K562 (cell line): ENCODE data around the gene ZNF346. TPM values are rescaled to one million over a fixed set of nuclear protein-coding genes. Genes with fewer than 3 reads are reported as not detected.

Experiments used
- ATAC-seq: fragments of 200-7000 bp; cut with Tn5 transposase; 3 replicates; pipeline ENCODE4 v1.9.1; 2020; ENCODE audit warnings: moderate library complexity
- BruUV-seq: library from RNA; stranded (reverse); fragments of 400-500 nt; replicated peaks from 2 replicates; lab custom pipeline; 2021; lab: Mats Ljungman, UMichigan
- CTCF ChIA-PET: fragments of 300-600 bp; formaldehyde crosslinking; extraction: SDS; loops from one replicate; lab custom pipeline; 2021; ENCODE audit warnings: low intra/inter-chr PET ratio; lab: Yijun Ruan, JAX
- POLR2A ChIA-PET: fragments of 300-600, 350-650 bp; sonication (Branson Sonifier 250); formaldehyde crosslinking; extraction: SDS; loops from one replicate; lab custom pipeline; 2021; ENCODE audit warnings: antibody characterized with exemption, inconsistent platforms; lab: Yijun Ruan, JAX
- DNase-seq, 4 experiments: peaks; one replicate each; pipeline versions ENCODE4 v3.0.0 to v3.0.0-alpha.2; 2011 to 2018; ENCODE audit warnings: low spot score in 3 of 4, mixed read lengths in 3 of 4; ENCODE audit errors: extremely low read depth in 1 of 4
- FAIRE-seq: peaks from 2 replicates; lab custom pipeline; 2011; peaks lifted over from hg19 to GRCh38; lab: Jason Lieb, UNC
- H2AFZ ChIP-seq: 2 replicates; pipeline ENCODE4 v1.6.0; 2011; ENCODE audit warnings: low read depth, low read length, control low read depth, inconsistent platforms
- H3K27ac ChIP-seq: fragments of 200-600 bp; 3 replicates; pipeline ENCODE4 v1.8.0; 2011; ENCODE audit warnings: low read depth, mild to moderate bottlenecking, control low read depth, inconsistent platforms, low read length, moderate library complexity, mixed read lengths; ENCODE audit errors: extremely low read depth
- H3K27me3 ChIP-seq, 2 experiments: fragments of 300-600 bp in 1 of 2; 2 replicates in 1 of 2; 3 replicates in 1 of 2; pipeline versions ENCODE4 v1.6.0 to v1.8.0; 2011; ENCODE audit warnings: inconsistent platforms in 2 of 2, low read length in 2 of 2, mild to moderate bottlenecking in 1 of 2, mixed read lengths in 1 of 2, moderate library complexity in 1 of 2; ENCODE audit not compliant: control insufficient read depth in 2 of 2, insufficient read depth in 2 of 2
- H3K36me3 ChIP-seq: fragments of 300-600 bp; 3 replicates; pipeline ENCODE4 v1.8.0; 2011; ENCODE audit warnings: mild to moderate bottlenecking, low read length, inconsistent platforms; ENCODE audit not compliant: control insufficient read depth, insufficient read depth
- H3K4me1 ChIP-seq, 2 experiments: fragments of 200-600 bp in 1 of 2; replicated peaks in 1 of 2; 2 replicates in 1 of 2; 3 replicates in 1 of 2; pipeline versions ENCODE4 v1.5.1 to v1.8.0; 2011; ENCODE audit warnings: inconsistent platforms in 2 of 2, low read length in 2 of 2, mild to moderate bottlenecking in 1 of 2, mixed read lengths in 1 of 2, moderate library complexity in 1 of 2; ENCODE audit not compliant: control insufficient read depth in 2 of 2, insufficient read depth in 2 of 2
- H3K4me2 ChIP-seq: 2 replicates; pipeline ENCODE4 v1.6.1; 2011; ENCODE audit warnings: low read length, control low read depth, inconsistent platforms, mixed read lengths; ENCODE audit not compliant: insufficient read depth
- H3K4me3 ChIP-seq: fragments of 200-600 bp; sonication (generic), shearing (Covaris generic); 2 replicates; pipeline ENCODE4 v1.5.1; 2016; ENCODE audit warnings: control low read depth, inconsistent platforms
- H3K79me2 ChIP-seq: fragments of 200-600 bp; 3 replicates; pipeline ENCODE4 v1.8.0; 2011; ENCODE audit warnings: low read length, inconsistent platforms; ENCODE audit not compliant: control insufficient read depth, insufficient read depth
- H3K9ac ChIP-seq, 2 experiments: 2 replicates each; pipeline versions ENCODE4 v1.6.0 to v1.6.1; 2011; ENCODE audit warnings: low read depth in 2 of 2, low read length in 2 of 2, control low read depth in 1 of 2, inconsistent platforms in 1 of 2, mild to moderate bottlenecking in 1 of 2, mixed read lengths in 1 of 2; ENCODE audit not compliant: insufficient read depth in 1 of 2
- H3K9me1 ChIP-seq: one replicate; pipeline ENCODE4 v1.6.0; 2011; ENCODE audit warnings: inconsistent platforms, mild to moderate bottlenecking, low read length, moderate library complexity; ENCODE audit not compliant: control insufficient read depth, insufficient read depth
- H3K9me3 ChIP-seq: replicated peaks from 2 replicates; pipeline ENCODE4 v1.5.1; 2011; ENCODE audit warnings: low read depth, low read length, inconsistent platforms; ENCODE audit not compliant: control insufficient read depth, insufficient read depth
- H4K20me1 ChIP-seq: replicated peaks from 2 replicates; pipeline ENCODE4 v1.6.1; 2011; ENCODE audit warnings: low read length, inconsistent platforms, mixed read lengths; ENCODE audit not compliant: control insufficient read depth, insufficient read depth
- HEY1 ChIP-seq: fragments of 250-450 bp; sonication (Bioruptor Pico); IDR thresholded peaks from 2 replicates; pipeline ENCODE4 v1.5.0; 2020; ENCODE audit warnings: mild to moderate bottlenecking, moderate library complexity, borderline replicate concordance
- ZNF263 ChIP-seq: sonication (generic); formaldehyde crosslinking; IDR thresholded peaks from 2 replicates; pipeline ENCODE4 v1.8.0; 2022; ENCODE audit warnings: mild to moderate bottlenecking, missing genetic modification reagents, borderline replicate concordance
- ZNF316 ChIP-seq: fragments of 450-650 bp; IDR thresholded peaks from 2 replicates; pipeline ENCODE4 v1.6.1; 2016
- WGBS: fragments of 100-300 bp; shearing (Covaris generic); methylation state at CpG from one replicate; pipeline ENCODE4 v1.1.6; 2016; ENCODE audit warnings: low coverage, mixed read lengths; ENCODE audit not compliant: insufficient coverage; ENCODE audit errors: missing lambda C conversion rate; 5-methylcytosine and 5-hydroxymethylcytosine counted together
- in situ Hi-C: fragments of 300-500 bp; cut with MboI; formaldehyde crosslinking; loops from 4 replicates; pipeline ENCODE4 v1.15.0; 2018; ENCODE audit warnings: inconsistent platforms, mixed read lengths
- intact Hi-C: fragments of 100-400 bp; cut with micrococcal nuclease; formaldehyde crosslinking; loops from 2 replicates; pipeline ENCODE4 v1.14.2; 2022
- polyA plus RNA-seq, 8 experiments: library from polyadenylated mRNA; depleted of rRNA in 4 of 8; stranded (reverse) in 5 of 8; unstranded in 3 of 8; fragments of >200 nt; fragmentation: Nextera tagmentation in 2 of 8; fragmentation: Illumina TruSeq in 1 of 8; extraction: Ambion mirVana in 2 of 8; extraction: Trizol in 1 of 8; gene quantifications; 2 replicates each; pipeline versions ENCODE4 v1.2.1 to v1.2.3, GENCODE V29; 2011 to 2014; ENCODE audit warnings: inconsistent platforms in 1 of 8, missing spikeins in 1 of 8
- total RNA-seq, 7 experiments: library from RNA; depleted of rRNA in 6 of 7; stranded (reverse); fragments of >200 nt in 6 of 7; fragmentation: Illumina TruSeq in 2 of 7; extraction: Trizol in 2 of 7; gene quantifications; 2 replicates each; pipeline versions ENCODE4 v1.2.1 to v1.2.3, GENCODE V29; 2011 to 2021; ENCODE audit warnings: low replicate concordance in 1 of 7

The ZNF346 gene
- total and polyA plus RNA-seq, 9 of the 15 experiments (the other 6 are each of a cell fraction or from before 2014, with no cell fraction given) = 5.0 to 25.1 (median 20.1) TPM

DNA sequence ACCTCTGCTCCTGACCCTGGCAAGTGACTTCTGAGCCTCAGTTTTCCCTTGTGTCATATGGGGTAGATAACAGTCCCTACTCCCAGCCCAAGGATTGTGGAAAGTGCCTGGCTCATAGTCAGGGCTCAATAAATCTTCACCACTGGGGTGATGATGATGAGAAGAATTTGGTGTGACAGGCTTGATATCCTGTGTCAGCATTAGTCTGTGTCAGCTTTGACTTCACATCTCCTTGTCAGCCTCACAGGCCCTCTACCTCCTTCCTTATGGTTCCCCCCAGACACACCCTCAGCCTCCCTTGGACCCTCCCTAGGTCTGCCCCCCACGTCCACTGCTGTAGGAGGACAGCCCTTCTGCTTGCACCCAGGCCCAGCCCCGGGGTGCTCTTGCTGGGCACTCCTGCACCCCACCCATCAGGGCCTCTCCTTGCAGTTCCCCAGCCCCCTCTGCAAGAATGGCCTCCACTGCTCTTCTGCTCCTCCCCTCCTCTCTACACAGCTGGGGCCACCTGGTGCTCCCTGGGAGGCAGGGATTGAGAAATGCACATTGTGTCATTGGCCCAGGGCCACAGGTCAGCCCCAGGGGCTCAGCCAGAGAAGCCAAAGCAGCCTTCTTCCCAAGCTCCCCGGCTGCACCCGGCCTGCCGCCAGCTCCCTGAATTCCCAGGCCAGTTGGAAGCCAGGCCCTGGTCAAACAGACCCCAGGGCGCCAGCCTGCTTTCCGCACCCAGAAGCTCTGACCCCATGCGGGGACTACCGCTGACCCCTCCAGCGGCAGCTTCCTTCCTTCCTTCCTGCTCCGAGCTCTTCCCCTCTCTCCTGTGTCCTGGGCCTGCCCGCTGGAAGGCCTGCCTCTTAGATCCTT is 72.0 kb downstream of the ZNF346 start:
- Histone ChIP-seq H3K4me3 (no peak overlapping the region), H4K20me1 (no peaks in the 10 kb centered on the region), H3K4me2 (no peak overlapping the region), H2AFZ (no peak overlapping the region), H3K4me1 (peaks cover 0 to 53% of the 10 kb centered on the region in 2 experiments; a peak in 2 of 5 replicates), H3K9ac (no peak overlapping the region; a peak in 1 of 4 replicates), H3K79me2 (no peaks in the 10 kb centered on the region), H3K9me1 (no peaks in the 10 kb centered on the region), H3K27ac (no peak overlapping the region), H3K36me3 (peaks cover 5% of the 10 kb centered on the region; the same call in 2 of the 3 replicates), H3K9me3 (no peaks in the 10 kb centered on the region), H3K27me3 (no peaks in the 10 kb centered on the region)
- TF ChIP-seq HEY1 (CRISPR knock-in tag) (no peak), ZNF263 (CRISPR knock-in tag) (peak; percentile 54; the same call in 1 of the 2 replicates), ZNF316 (peak; percentile 37; the same call in 1 of the 2 replicates)
- ChIA-PET CTCF (no interaction called here), POLR2A (interaction anchor here (0.6 kb wide), 1 partner anchor 87 kb away, joined by 4 read pairs; no protein-coding TSS in a partner anchor)
- ATAC-seq (no peak), DNase-seq (no peak), FAIRE-seq (no peak)
- in situ Hi-C loops = no loop called here
- intact Hi-C loops = loop anchor here (5.0 kb wide), 1 partner anchor 277 kb away; no protein-coding TSS in a partner anchor
- 75% methylated on average over 11 of the region's 12 CpGs for WGBS
- no TSS peak for BruUV-seq
